Cardiac muscle cell (in vitro differentiated cells and primary cell): Measurements from ENCODE around the gene NUDT12. TPM values are rescaled to one million over a fixed set of nuclear protein-coding genes. Genes with fewer than 3 reads are reported as not detected.

Experiments used
- DNase-seq, 2 donors: peaks; one replicate each; pipeline versions ENCODE4 v3.0.0 to v3.0.0-alpha.2; 2010 to 2017; ENCODE audit warnings: low read depth in 1 of 2, low spot score in 1 of 2
- H3K27ac ChIP-seq: fragments of 200-600 bp; sonication (generic); 2 replicates; pipeline ENCODE4 v1.5.1; 2016
- H3K27me3 ChIP-seq: fragments of 200-600 bp; sonication (generic); 2 replicates; pipeline ENCODE4 v1.6.0; 2016; ENCODE audit warnings: control low read depth
- H3K36me3 ChIP-seq: fragments of 200-600 bp; sonication (generic); 2 replicates; pipeline ENCODE4 v1.5.1; 2016; ENCODE audit warnings: control low read depth
- H3K4me1 ChIP-seq: fragments of 200-600 bp; sonication (generic); 2 replicates; pipeline ENCODE4 v1.8.1; 2017; ENCODE audit warnings: low read depth, mild to moderate bottlenecking, mixed run types
- H3K4me3 ChIP-seq: fragments of 200-600 bp; sonication (generic); 2 replicates; pipeline ENCODE4 v1.5.1; 2016; ENCODE audit warnings: mild to moderate bottlenecking
- H3K9me3 ChIP-seq: fragments of 200-600 bp; sonication (generic); 2 replicates; pipeline ENCODE4 v1.5.1; 2017; ENCODE audit warnings: low read depth, mild to moderate bottlenecking, control low read depth
- polyA plus RNA-seq: library from polyadenylated mRNA; unstranded; fragments of >200 nt; fragmentation: Nextera tagmentation; extraction: Ambion mirVana; gene quantifications from 2 replicates; pipeline ENCODE4 v1.2.1, GENCODE V29; 2016
- total RNA-seq: library from RNA; depleted of rRNA; stranded (reverse); fragments of >200 nt; gene quantifications from 2 replicates; pipeline ENCODE4 v1.2.3, GENCODE V29; 2016
- TF ChIP-seq, protein P1 (sequence below): IDR thresholded peaks from 2 replicates; pipeline ENCODE4 v1.5.1; 2012; ENCODE audit warnings: low read depth, mild to moderate bottlenecking, low read length

The NUDT12 gene
- total RNA-seq (9.1 and 18.3 TPM in 2 replicates), polyA plus RNA-seq (9.3 and 13.6 TPM in 2 replicates)

DNA sequence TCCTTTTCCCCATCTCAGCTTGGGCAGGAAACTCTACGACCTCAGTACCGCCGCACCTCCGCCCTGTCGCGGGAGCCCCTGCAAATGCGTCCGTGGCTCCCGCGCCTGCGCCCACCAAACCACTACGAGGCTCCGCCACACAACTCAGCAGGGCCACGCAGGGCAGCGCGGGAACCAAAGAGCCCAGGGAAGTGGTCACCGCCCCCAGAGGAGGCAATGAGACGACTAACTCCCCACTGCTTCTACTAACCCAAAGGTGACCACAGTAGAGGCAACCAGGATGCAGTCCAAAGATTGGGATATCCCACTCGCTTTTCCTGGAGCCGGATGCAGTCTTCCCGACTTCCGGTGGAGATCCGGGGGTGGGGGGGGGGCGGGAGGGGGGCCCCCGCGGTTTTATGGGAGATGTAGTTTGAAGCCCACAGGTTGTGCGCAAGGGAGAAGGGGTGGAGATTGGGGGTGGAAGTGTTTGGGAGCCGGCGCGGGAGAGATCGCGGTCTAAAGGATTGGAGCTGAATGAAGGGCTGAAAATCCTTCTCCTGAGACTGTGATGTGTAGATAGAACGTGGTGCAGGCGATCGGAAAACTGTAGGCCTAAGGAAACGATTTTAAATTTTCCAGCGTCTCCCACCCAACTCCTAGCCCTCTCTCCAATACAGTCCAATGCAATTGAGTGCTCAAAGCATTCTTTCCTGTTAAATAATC lies at the start of gene NUDT12:
Gene NUDT12 (minus strand): TSS at position 337 of the 705 bp plus-strand sequence. CDS start 2,541 bp downstream, outside the sequence.
- H3K27ac ChIP-seq, result peak within 1 kb of the TSS; percentile 87

DNA sequence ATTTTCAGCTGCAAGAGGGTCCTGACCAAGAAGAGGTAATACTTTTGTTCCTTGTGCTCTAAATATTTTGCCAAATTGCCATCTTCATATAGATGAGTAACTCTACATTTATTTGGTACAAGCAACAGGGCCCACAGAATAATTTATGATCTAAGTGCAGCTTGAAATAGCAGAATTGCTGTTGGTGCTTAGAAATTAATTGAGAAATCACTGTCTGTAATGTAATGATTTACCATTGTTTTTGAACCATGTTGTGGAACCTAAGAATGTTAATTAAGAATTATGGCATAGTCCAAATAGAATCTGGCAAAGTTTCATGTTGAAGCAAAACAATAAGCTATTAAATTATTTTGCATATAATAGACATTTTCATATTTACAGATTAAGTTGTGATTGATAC lies 44.8 kb upstream of the NUDT12 start:
- Histone ChIP-seq H3K36me3 (no peaks in the 10 kb centered on the region), H3K4me1 (peaks cover 13% of the 10 kb centered on the region), H3K4me3 (no peak overlapping the region), H3K9me3 (no peaks in the 10 kb centered on the region), H3K27ac (no peak overlapping the region), H3K27me3 (no peaks in the 10 kb centered on the region)
- no peak for DNase-seq
- TF ChIP-seq, protein P1, sequence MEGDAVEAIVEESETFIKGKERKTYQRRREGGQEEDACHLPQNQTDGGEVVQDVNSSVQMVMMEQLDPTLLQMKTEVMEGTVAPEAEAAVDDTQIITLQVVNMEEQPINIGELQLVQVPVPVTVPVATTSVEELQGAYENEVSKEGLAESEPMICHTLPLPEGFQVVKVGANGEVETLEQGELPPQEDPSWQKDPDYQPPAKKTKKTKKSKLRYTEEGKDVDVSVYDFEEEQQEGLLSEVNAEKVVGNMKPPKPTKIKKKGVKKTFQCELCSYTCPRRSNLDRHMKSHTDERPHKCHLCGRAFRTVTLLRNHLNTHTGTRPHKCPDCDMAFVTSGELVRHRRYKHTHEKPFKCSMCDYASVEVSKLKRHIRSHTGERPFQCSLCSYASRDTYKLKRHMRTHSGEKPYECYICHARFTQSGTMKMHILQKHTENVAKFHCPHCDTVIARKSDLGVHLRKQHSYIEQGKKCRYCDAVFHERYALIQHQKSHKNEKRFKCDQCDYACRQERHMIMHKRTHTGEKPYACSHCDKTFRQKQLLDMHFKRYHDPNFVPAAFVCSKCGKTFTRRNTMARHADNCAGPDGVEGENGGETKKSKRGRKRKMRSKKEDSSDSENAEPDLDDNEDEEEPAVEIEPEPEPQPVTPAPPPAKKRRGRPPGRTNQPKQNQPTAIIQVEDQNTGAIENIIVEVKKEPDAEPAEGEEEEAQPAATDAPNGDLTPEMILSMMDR, result no peak

More for the DNA sequence above, at the start of gene NUDT12:
- H3K36me3 ChIP-seq, result no peaks in the 10 kb centered on the region
- peaks cover 10% of the 10 kb centered on the region for H3K4me1 ChIP-seq
- no peaks in the 10 kb centered on the region for H3K9me3 ChIP-seq
- no peaks in the 10 kb centered on the region for H3K27me3 ChIP-seq
- peak within 1 kb of the TSS; percentile 64 for H3K4me3 ChIP-seq
- DNase-seq, result peak; percentile 80 to 87
- TF ChIP-seq, protein P1, result no peak

DNA sequence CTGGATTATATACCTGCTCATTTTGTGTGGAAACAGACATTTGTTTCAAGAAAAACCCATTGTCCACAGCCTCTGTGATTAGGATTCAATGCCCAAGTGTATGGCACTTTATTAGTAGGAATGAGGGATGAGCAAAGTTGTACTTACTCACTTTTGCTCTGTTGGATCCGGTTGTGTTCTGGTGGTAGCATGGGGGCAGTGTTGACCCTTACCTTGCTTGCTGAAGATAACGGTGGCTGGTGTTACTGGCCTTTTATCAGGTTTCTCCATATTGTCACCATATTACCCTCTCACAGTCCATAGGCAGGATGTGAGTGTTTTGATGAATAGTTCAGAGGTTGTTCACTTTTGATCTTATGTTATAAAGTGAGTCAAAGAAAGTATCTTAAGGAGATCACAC lies 42.7 kb upstream of the NUDT12 start:
- no peak overlapping the region for H3K27ac ChIP-seq
- DNase-seq, result no peak
- peaks cover 13% of the 10 kb centered on the region for H3K4me1 ChIP-seq
- no peak overlapping the region for H3K4me3 ChIP-seq
- no peaks in the 10 kb centered on the region for H3K36me3 ChIP-seq
- H3K9me3 ChIP-seq, result no peaks in the 10 kb centered on the region
- TF ChIP-seq, protein P1, result no peak
- H3K27me3 ChIP-seq, result no peaks in the 10 kb centered on the region

DNA sequence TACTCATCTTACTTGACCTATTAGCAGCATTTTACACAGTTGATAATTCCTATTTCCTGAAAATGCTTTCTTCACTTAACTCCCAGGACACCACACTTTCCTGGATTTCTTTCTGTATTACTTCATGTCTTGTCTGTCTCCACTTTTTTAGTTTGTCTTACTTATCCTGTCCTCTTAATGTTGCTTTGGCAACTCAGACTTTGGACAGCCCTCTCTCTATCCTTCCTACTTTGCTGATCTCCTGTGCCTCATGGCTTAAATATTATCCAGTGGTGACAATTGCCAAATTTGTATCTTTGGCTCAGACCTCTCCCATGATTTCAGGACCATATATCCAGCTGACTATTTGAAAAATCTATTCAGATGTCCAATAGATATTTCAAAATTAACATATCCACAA lies 39.8 kb upstream of the NUDT12 start:
- H3K27ac ChIP-seq, result no peak overlapping the region
- peaks cover 12% of the 10 kb centered on the region for H3K4me1 ChIP-seq
- TF ChIP-seq, protein P1, result no peak
- H3K9me3 ChIP-seq, result no peaks in the 10 kb centered on the region
- no peak overlapping the region for H3K4me3 ChIP-seq
- no peaks in the 10 kb centered on the region for H3K36me3 ChIP-seq
- no peak for DNase-seq
- no peaks in the 10 kb centered on the region for H3K27me3 ChIP-seq

DNA sequence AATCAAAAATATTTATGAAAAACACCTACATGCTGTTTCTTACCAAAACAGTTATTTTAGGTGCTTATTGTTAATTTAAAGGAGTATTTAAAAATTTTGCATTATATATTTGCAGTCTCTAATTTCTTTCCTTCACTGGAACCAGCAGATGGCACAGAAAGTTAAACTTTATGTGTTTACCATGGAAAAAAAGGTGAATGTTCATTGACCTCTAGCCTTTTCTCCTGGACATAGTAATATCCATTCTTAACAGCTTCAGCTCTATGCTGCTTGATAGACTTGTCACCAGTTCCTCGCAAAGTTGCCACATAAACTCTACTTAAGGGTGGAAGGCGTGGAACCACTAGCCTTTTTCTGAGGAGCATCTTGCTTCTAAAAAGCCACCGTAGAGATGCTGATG lies 38.7 kb upstream of the NUDT12 start:
- DNase-seq, result no peak
- H3K9me3 ChIP-seq, result no peaks in the 10 kb centered on the region
- no peaks in the 10 kb centered on the region for H3K36me3 ChIP-seq
- peaks cover under 1% of the 10 kb centered on the region for H3K4me1 ChIP-seq
- no peaks in the 10 kb centered on the region for H3K27me3 ChIP-seq
- H3K27ac ChIP-seq, result no peak overlapping the region
- no peak overlapping the region for H3K4me3 ChIP-seq
- TF ChIP-seq, protein P1, result no peak
